Activated CD4-positive, alpha-beta T cell treated with anti-CD3 and anti-CD28 coated beads for 48 hours (primary cell): ENCODE results near the gene FBH1.
A peak's percentile ranks its signal among the peaks of the same experiment; 100 is the strongest.
"Not testable (repeated sequence)": the region's sequence is repeated elsewhere in the genome, so short reads cannot be mapped to it uniquely, and the experiment has no call there.

ENCODE experiments used
- DNase-seq: peaks from one replicate; pipeline ENCODE4 v3.0.0-alpha.2; 2020

FBH1 gene

GRCh38 chr10:5942474-5942873 is 52.4 kb downstream of the FBH1 start:
- no peak for DNase-seq

- DNase-seq: no peak
Observed at GRCh38 chr10:5943536-5943935, 53.5 kb downstream of the FBH1 start.

GRCh38 chr10:5944389-5945189 is 54.5 kb downstream of the FBH1 start:
- no peak for DNase-seq

- DNase-seq: no peak
Observed at GRCh38 chr10:5945190-5945509, 55.1 kb downstream of the FBH1 start.

- DNase-seq: no peak
Observed at GRCh38 chr10:5945561-5946418, 55.7 kb downstream of the FBH1 start.

GRCh38 chr10:5946419-5946775 is 56.4 kb downstream of the FBH1 start:
- DNase-seq: not testable (repeated sequence)

- DNase-seq: no peak
Observed at GRCh38 chr10:5946786-5947185, 56.7 kb downstream of the FBH1 start.

GRCh38 chr10:5947471-5948207 is 57.6 kb downstream of the FBH1 start:
- DNase-seq: no peak

- DNase-seq: no peak
Observed at GRCh38 chr10:5948208-5948585, 58.2 kb downstream of the FBH1 start.

GRCh38 chr10:5949009-5949759 is 59.1 kb downstream of the FBH1 start:
- peak; percentile 42 for DNase-seq

- DNase-seq: no peak
Observed at GRCh38 chr10:5951167-5951711, 61.2 kb downstream of the FBH1 start.

GRCh38 chr10:5951721-5952407 is 61.8 kb downstream of the FBH1 start:
- DNase-seq: no peak

GRCh38 chr10:5952731-5953385 is 62.8 kb downstream of the FBH1 start:
- DNase-seq: no peak

GRCh38 chr10:5953676-5954075 is 63.6 kb downstream of the FBH1 start:
- no peak for DNase-seq

GRCh38 chr10:5956146-5956936 is 66.3 kb downstream of the FBH1 start:
- no peak for DNase-seq

- DNase-seq: no peak
Observed at GRCh38 chr10:5958077-5958476, 68.0 kb downstream of the FBH1 start.

GRCh38 chr10:5958675-5959074 is 68.6 kb downstream of the FBH1 start:
- no peak for DNase-seq

- DNase-seq: no peak
Observed at GRCh38 chr10:5959142-5959541, 69.1 kb downstream of the FBH1 start.

- no peak for DNase-seq
Observed at GRCh38 chr10:5959581-5960069, 69.6 kb downstream of the FBH1 start.
